Measurements from ENCODE around the gene MSLN. TPM values are rescaled to one million over a fixed set of nuclear protein-coding genes. Genes with fewer than 3 reads are reported as not detected.

Gene MSLN
- total and polyA plus RNA-seq, 2 of the 8 experiments (the other 6 are each of a cell fraction or from before 2014, with no cell fraction given): 0.28 to 0.50 TPM

GRCh38 chr16:787978-788398 lies 27.5 kb downstream of the MSLN start, which contains the start of gene RPUSD1 (continued):
- TF ChIP-seq CHD7 (IDR thresholded peaks at IDR 0.05; ENCODE audit: insufficient replicate concordance, low read length): no peak
- TF ChIP-seq CBX5 (IDR thresholded peaks at IDR 0.05; ENCODE audit: low read depth, low read length): no peak
- TF ChIP-seq RNF2 (IDR thresholded peaks at IDR 0.05; ENCODE audit: borderline replicate concordance, low read depth, low read length, missing control alignments, poor library complexity, severe bottlenecking): no peak
- TF ChIP-seq KDM4A (IDR thresholded peaks at IDR 0.05; ENCODE audit: low read depth, low read length, severe bottlenecking): no peak
- no peak for TF ChIP-seq RAD21 (IDR thresholded peaks at IDR 0.05 in 1 of 2, conservative IDR thresholded peaks at IDR 0.05 in 1 of 2; ENCODE audit: low read depth in 2 of 2, low read length in 2 of 2)
- no peak; a peak in 1 of 3 replicates for TF ChIP-seq POLR2A (IDR thresholded peaks at IDR 0.05; ENCODE audit: control extremely low read depth in 1 of 2, low read depth in 2 of 2, low read length in 2 of 2)
- TF ChIP-seq TAF1 (IDR thresholded peaks at IDR 0.05; ENCODE audit: low read depth, low read length): peak; percentile 54
- TF ChIP-seq PHF8 (conservative IDR thresholded peaks at IDR 0.05; ENCODE audit: low read depth, low read length): peak; percentile 48
